Upper lobe of right lung (tissue), 1 donor: ENCODE measurements around the gene TCF7L2. TPM values are rescaled to one million over a fixed set of nuclear protein-coding genes. Genes with fewer than 3 reads are reported as not detected.

Experiments used
- ATAC-seq: fragments of 200-7000 bp; cut with Tn5 transposase; one replicate; pipeline ENCODE4 v1.9.1; 2020; ENCODE audit warnings: mild to moderate bottlenecking, moderate library complexity
- DNase-seq: peaks from one replicate; pipeline ENCODE4 v3.0.0-alpha.2; 2020
- H3K27ac ChIP-seq: fragments of 200-600 bp; one replicate; pipeline ENCODE4 v1.8.0; 2022
- H3K27me3 ChIP-seq: fragments of 200-600 bp; one replicate; pipeline ENCODE4 v1.8.0; 2022; ENCODE audit warnings: mild to moderate bottlenecking
- H3K36me3 ChIP-seq: fragments of 200-600 bp; one replicate; pipeline ENCODE4 v1.8.0; 2022
- H3K4me1 ChIP-seq: fragments of 200-600 bp; one replicate; pipeline ENCODE4 v1.8.0; 2022
- H3K4me3 ChIP-seq: fragments of 200-600 bp; one replicate; pipeline ENCODE4 v1.8.0; 2022; ENCODE audit warnings: mild to moderate bottlenecking
- H3K9me3 ChIP-seq: fragments of 200-600 bp; one replicate; pipeline ENCODE4 v1.8.0; 2022
- CTCF ChIP-seq: fragments of 200-600 bp; IDR thresholded peaks from one replicate; pipeline ENCODE4 v1.8.0; 2022; ENCODE audit warnings: antibody characterized with exemption
- intact Hi-C: fragments of 100-400 bp; cut with DNase I; formaldehyde crosslinking; loops from one replicate; pipeline ENCODE4 v1.11.0; 2022
- total RNA-seq: library from RNA; stranded (reverse); fragmentation: NEBNext Ultra II Directional; extraction: Animal tissue kit (Norgen Biotek cat#: 25700); gene quantifications from one replicate; pipeline ENCODE4 v1.2.1, GENCODE V29; 2021
- donor health status: DM: no; HTN: yes; CAD: no; lungs with severe emphysema.

Gene TCF7L2
- total RNA-seq, 1 donor from 2014 or later: 47.4 TPM

DNA sequence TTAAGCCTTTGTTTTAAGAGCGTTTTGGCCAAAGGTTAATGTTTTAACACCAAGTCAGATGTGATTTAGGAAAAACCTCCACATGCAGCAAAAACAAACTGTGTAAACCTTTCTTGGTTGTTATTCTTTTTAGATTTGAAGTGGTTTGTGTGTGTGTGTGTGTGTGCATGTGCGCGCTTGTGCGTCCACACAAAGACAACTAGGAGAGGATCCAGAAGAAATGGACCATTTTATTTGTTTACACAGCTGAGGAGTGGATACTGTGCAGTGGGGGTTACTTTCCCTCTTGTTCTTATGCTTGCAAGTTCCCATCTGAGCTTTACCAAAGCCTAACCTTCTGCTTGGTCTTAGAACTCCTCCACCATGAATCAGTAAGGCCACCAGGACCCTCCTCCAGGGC lies 20.0 kb downstream of the TCF7L2 start:
- no peak for ATAC-seq
- TF ChIP-seq CTCF: no peak

DNA sequence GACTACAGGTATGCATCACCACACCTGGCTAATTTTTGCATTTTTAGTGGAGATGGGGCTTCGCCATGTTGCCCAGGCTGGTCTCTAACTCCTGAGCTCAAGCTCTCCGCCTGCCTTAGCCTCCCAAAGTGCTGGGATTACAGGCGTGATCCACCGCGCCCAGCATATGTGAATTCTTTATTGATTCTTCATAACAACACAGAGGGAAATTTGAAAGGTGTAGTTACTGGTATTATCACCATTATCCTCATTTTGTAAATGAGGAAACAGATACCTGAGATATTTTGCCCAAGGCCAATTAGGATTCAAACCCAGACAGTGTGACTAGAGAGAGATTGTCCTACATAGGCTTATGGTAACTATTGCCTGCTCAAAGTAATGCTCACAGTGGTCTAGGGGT lies 22.6 kb downstream of the TCF7L2 start:
- no peak for ATAC-seq
- no peak for TF ChIP-seq CTCF
- Histone ChIP-seq H3K36me3 (peaks cover 35% of the 10 kb centered on the region), H3K4me3 (no peak overlapping the region), H3K27me3 (no peaks in the 10 kb centered on the region), H3K4me1 (no peaks in the 10 kb centered on the region), H3K9me3 (no peaks in the 10 kb centered on the region), H3K27ac (no peak overlapping the region)
- intact Hi-C loops: no loop called here
- DNase-seq: no peak

More for the DNA sequence above, 20.0 kb downstream of the TCF7L2 start:
- intact Hi-C loops: no loop called here
- no peak overlapping the region for H3K27ac ChIP-seq
- H3K4me1 ChIP-seq: no peaks in the 10 kb centered on the region
- peaks cover 42% of the 10 kb centered on the region for H3K36me3 ChIP-seq
- H3K9me3 ChIP-seq: no peaks in the 10 kb centered on the region
- no peak overlapping the region for H3K4me3 ChIP-seq
- DNase-seq: no peak
- no peaks in the 10 kb centered on the region for H3K27me3 ChIP-seq

DNA sequence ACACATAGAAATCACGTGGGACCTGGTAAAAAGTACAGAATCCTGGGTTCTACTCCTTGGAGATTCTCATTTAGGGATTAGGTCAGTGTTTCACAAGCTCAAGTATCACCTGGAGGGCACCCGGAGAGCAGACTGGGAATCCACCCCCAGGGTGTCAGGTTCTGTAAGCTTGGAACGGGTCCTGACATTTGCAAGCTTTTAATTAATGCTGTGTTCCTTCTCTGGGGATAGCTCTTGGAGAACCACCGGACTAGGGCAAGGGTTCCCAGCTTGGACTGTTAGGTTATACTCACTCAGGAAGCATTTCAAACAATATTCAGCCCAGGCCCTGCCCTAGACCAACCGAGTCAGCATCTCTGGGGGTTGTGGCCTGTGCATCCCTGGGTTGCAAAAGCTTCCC lies 23.0 kb downstream of the TCF7L2 start:
- ATAC-seq: no peak
- Histone ChIP-seq H3K4me3 (no peak overlapping the region), H3K4me1 (no peaks in the 10 kb centered on the region), H3K9me3 (no peaks in the 10 kb centered on the region), H3K27ac (no peak overlapping the region), H3K36me3 (peaks cover 32% of the 10 kb centered on the region), H3K27me3 (no peaks in the 10 kb centered on the region)
- DNase-seq: no peak
- intact Hi-C loops: no loop called here
- TF ChIP-seq CTCF: no peak

DNA sequence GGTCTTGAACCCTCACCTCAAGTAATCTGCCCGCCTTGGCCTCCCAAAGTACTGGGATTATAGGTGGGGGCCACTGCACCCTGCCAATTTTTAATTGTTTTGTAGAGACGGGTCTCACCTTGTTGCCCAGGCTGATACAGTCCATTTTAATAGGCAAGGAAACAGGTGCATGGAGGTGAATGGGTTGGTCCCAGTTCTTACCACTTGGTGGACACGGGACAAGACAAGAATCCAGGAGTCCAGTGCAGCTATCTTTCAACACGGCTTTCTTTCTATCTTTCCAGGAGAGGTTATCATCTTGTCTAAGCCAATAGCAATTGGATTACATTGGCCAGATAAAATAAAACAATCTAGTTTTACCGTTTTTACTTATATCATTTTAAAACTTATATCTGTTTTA lies 23.8 kb downstream of the TCF7L2 start:
- no peak for ATAC-seq
- DNase-seq: no peak
- intact Hi-C loops: no loop called here
- H3K4me1 ChIP-seq: no peaks in the 10 kb centered on the region
- H3K27me3 ChIP-seq: no peaks in the 10 kb centered on the region
- H3K36me3 ChIP-seq: peaks cover 26% of the 10 kb centered on the region
- no peak overlapping the region for H3K4me3 ChIP-seq
- H3K27ac ChIP-seq: no peak overlapping the region
- H3K9me3 ChIP-seq: no peaks in the 10 kb centered on the region
- no peak for TF ChIP-seq CTCF

DNA sequence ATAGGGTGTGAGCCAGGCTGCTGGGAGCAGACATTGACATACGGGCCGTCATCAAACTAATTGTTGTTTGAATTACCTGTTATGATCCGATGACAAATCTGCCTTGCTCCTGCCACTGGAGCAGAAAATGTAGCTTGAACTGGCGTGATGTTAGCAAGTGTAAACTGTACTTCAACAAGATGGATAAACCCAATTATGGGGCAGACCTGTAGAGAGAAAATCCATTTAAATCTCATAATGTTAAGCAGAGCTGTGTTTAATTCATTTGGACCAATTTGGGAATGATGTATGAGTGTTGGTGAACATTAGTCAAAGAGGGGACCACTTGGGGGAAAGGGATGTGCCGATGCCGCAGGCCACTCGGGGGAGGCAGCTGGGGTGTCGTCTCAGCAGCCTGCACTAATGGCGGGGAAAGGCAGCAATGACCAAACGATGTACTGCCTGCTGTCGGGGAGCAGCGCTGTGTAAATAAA lies 27.4 kb downstream of the TCF7L2 start:
- H3K9me3 ChIP-seq: no peaks in the 10 kb centered on the region
- peaks cover 8% of the 10 kb centered on the region for H3K4me1 ChIP-seq
- H3K36me3 ChIP-seq: peaks cover 19% of the 10 kb centered on the region
- TF ChIP-seq CTCF: no peak
- H3K27me3 ChIP-seq: no peaks in the 10 kb centered on the region
- no peak overlapping the region for H3K4me3 ChIP-seq
- DNase-seq (no peak), ATAC-seq (no peak)
- intact Hi-C loops: no loop called here
- H3K27ac ChIP-seq: no peak overlapping the region

GRCh38 chr10:112979927-112980326 lies 29.9 kb downstream of the TCF7L2 start:
- ATAC-seq (no peak), DNase-seq (no peak)
- TF ChIP-seq CTCF: no peak

More at GRCh38 chr10:112979927-112980326, 29.9 kb downstream of the TCF7L2 start:
- Histone ChIP-seq H3K27me3 (no peaks in the 10 kb centered on the region), H3K4me1 (peaks cover 8% of the 10 kb centered on the region), H3K4me3 (no peak overlapping the region), H3K27ac (no peak overlapping the region), H3K36me3 (peaks cover 2% of the 10 kb centered on the region), H3K9me3 (no peaks in the 10 kb centered on the region)
- intact Hi-C loops: no loop called here
